Measurements from ENCODE around the gene MAP7D3. TPM values are rescaled to one million over a fixed set of nuclear protein-coding genes. Genes with fewer than 3 reads are reported as not detected.
A peak's percentile ranks its signal among the peaks of the same experiment; 100 is the strongest.

Gene MAP7D3
- total and polyA plus RNA-seq, 4 donors, result 7.7 to 13.7 (median 8.7) TPM

DNA sequence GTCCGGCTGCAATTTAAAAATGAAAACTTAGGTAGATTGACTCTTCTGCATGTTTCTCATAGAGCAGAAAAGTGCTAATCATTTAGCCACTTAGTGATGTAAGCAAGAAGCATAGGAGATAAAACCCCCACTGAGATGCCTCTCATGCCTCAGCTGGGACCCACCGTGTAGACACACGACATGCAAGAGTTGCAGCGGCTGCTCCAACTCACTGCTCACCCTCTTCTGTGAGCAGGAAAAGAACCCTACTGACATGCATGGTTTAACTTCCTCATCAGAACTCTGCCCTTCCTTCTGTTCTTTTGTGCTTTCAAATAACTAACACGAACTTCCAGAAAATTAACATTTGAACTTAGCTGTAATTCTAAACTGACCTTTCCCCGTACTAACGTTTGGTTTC is 41.0 kb downstream of the MAP7D3 start:
- Histone ChIP-seq H3K4me1 (ENCODE audit: control insufficient read depth, insufficient read depth, low read length) (peaks cover 16% of the 10 kb centered on the region), H3K27ac (ENCODE audit: low read depth, low read length) (no peak overlapping the region), H3K9me3 (ENCODE audit: control insufficient read depth, insufficient read depth, low read length) (no peaks in the 10 kb centered on the region), H3K27me3 (ENCODE audit: control insufficient read depth, insufficient read depth, low read length) (peaks cover 4% of the 10 kb centered on the region), H3K4me3 (ENCODE audit: low read depth, low read length) (no peak overlapping the region), H3K36me3 (ENCODE audit: control insufficient read depth, insufficient read depth, low read length) (peaks cover 33% of the 10 kb centered on the region)
- no peak for DNase-seq (ENCODE audit: low read depth in 4 of 6, low spot score in 6 of 6)
- 71% methylated on average over 4 of the region's 7 CpGs for WGBS (ENCODE audit: insufficient coverage)

DNA sequence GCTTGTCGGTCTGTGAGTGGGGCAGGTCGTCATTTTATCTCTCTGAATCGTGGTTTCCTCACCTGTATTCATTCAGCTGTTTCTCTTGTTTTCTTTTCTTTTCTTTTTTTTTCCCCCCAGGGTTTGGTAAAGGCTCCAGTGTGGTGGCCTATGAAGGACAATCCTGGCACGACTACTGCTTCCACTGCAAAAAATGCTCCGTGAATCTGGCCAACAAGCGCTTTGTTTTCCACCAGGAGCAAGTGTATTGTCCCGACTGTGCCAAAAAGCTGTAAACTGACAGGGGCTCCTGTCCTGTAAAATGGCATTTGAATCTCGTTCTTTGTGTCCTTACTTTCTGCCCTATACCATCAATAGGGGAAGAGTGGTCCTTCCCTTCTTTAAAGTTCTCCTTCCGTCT is 41.4 kb downstream of the MAP7D3 start:
- Histone ChIP-seq H3K9me3 (ENCODE audit: control insufficient read depth, insufficient read depth, low read length) (no peaks in the 10 kb centered on the region), H3K4me3 (ENCODE audit: low read depth, low read length) (no peak overlapping the region), H3K4me1 (ENCODE audit: control insufficient read depth, insufficient read depth, low read length) (peaks cover 16% of the 10 kb centered on the region), H3K27ac (ENCODE audit: low read depth, low read length) (no peak overlapping the region), H3K27me3 (ENCODE audit: control insufficient read depth, insufficient read depth, low read length) (peaks cover 4% of the 10 kb centered on the region), H3K36me3 (ENCODE audit: control insufficient read depth, insufficient read depth, low read length) (peaks cover 33% of the 10 kb centered on the region)
- WGBS (ENCODE audit: insufficient coverage), result 60% methylated on average over 7 of the region's 9 CpGs
- no peak for DNase-seq (ENCODE audit: low read depth in 4 of 6, low spot score in 6 of 6)

DNA sequence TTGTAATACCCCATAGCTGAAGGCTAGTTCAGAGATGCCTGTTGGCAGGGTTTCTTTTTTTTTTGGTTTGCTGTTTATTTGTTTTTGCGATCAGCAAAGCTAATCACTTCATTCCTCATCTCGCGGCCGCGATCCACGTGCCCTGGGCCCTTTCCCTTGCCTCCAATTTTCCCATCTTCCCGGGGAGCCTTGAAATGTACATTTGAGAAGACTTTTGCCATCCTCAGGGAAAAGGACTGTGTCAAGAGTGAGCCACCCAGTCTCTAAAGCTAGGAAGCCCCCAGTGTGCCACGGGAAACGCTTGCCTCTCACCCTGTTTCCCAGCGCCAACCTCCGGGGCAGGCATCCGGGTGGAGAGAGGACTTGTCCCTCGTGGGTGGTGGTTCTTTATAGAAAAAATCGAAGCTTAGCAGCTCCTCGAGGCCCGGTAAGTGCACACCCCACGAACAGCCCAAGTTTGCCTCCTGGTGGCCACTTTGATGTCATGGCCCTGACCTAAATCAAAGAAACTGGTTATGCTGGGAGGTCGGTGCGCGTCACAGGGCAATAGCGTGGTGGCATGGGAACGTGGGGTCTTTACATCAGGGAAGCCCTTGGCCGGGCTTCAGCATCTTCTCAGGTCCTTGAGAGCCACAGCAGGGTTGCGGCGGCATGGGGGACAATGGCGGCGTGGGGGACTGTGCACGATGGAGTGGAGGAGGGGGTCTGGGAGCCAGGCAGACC is 42.0 kb downstream of the MAP7D3 start:
- Histone ChIP-seq H3K4me3 (ENCODE audit: low read depth, low read length) (no peak overlapping the region), H3K27me3 (ENCODE audit: control insufficient read depth, insufficient read depth, low read length) (peaks cover 4% of the 10 kb centered on the region), H3K36me3 (ENCODE audit: control insufficient read depth, insufficient read depth, low read length) (peaks cover 33% of the 10 kb centered on the region), H3K4me1 (ENCODE audit: control insufficient read depth, insufficient read depth, low read length) (peaks cover 16% of the 10 kb centered on the region), H3K9me3 (ENCODE audit: control insufficient read depth, insufficient read depth, low read length) (no peaks in the 10 kb centered on the region), H3K27ac (ENCODE audit: low read depth, low read length) (no peak overlapping the region)
- peak in 2 of 6 donors; percentile 37 to 43 for DNase-seq (ENCODE audit: low read depth in 4 of 6, low spot score in 6 of 6)
- WGBS (ENCODE audit: insufficient coverage), result 45% methylated on average over 16 of the region's 28 CpGs

DNA sequence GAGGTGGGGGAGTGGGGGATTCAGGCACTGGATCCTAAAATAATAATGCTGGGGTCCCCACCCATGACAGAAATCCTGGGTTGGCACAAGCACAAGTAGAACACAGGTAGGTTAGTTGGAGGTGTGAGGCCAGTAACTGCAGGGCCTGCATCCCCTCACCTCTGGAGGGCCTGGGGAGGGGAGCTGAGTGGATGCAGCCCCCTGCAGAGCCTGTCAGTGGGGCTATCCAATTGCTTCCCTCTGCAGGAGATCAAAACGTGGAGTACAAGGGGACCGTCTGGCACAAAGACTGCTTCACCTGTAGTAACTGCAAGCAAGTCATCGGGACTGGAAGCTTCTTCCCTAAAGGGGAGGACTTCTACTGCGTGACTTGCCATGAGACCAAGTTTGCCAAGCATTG is 43.7 kb downstream of the MAP7D3 start:
- peaks cover 4% of the 10 kb centered on the region for H3K27me3 ChIP-seq (ENCODE audit: control insufficient read depth, insufficient read depth, low read length)
- peaks cover 33% of the 10 kb centered on the region for H3K36me3 ChIP-seq (ENCODE audit: control insufficient read depth, insufficient read depth, low read length)
- no peak overlapping the region for H3K27ac ChIP-seq (ENCODE audit: low read depth, low read length)
- no peak overlapping the region for H3K4me3 ChIP-seq (ENCODE audit: low read depth, low read length)
- 66% methylated on average over 4 of the region's 4 CpGs for WGBS (ENCODE audit: insufficient coverage)
- no peak for DNase-seq (ENCODE audit: low read depth in 4 of 6, low spot score in 6 of 6)
- no peaks in the 10 kb centered on the region for H3K9me3 ChIP-seq (ENCODE audit: control insufficient read depth, insufficient read depth, low read length)
- H3K4me1 ChIP-seq (ENCODE audit: control insufficient read depth, insufficient read depth, low read length), result peaks cover 16% of the 10 kb centered on the region

DNA sequence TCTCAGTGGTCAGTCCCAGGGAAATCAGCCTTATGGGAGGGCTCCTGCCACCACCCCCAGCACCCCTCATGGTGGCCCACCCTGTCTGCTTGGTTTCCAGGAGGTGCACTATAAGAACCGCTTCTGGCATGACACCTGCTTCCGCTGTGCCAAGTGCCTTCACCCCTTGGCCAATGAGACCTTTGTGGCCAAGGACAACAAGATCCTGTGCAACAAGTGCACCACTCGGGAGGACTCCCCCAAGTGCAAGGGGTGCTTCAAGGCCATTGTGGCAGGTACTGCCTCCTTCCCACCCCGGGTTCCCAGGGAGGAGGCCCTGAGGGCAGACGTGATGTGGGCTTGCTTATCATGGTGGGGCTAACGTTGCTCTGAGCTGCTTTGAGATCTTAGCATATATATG is 44.3 kb downstream of the MAP7D3 start:
- Histone ChIP-seq H3K4me1 (ENCODE audit: control insufficient read depth, insufficient read depth, low read length) (peaks cover 16% of the 10 kb centered on the region), H3K36me3 (ENCODE audit: control insufficient read depth, insufficient read depth, low read length) (peaks cover 32% of the 10 kb centered on the region), H3K27me3 (ENCODE audit: control insufficient read depth, insufficient read depth, low read length) (peaks cover 4% of the 10 kb centered on the region), H3K9me3 (ENCODE audit: control insufficient read depth, insufficient read depth, low read length) (no peaks in the 10 kb centered on the region), H3K4me3 (ENCODE audit: low read depth, low read length) (no peak overlapping the region), H3K27ac (ENCODE audit: low read depth, low read length) (no peak overlapping the region)
- WGBS (ENCODE audit: insufficient coverage), result 77% methylated on average over 3 of the region's 6 CpGs
- DNase-seq (ENCODE audit: low read depth in 4 of 6, low spot score in 6 of 6), result no peak

DNA sequence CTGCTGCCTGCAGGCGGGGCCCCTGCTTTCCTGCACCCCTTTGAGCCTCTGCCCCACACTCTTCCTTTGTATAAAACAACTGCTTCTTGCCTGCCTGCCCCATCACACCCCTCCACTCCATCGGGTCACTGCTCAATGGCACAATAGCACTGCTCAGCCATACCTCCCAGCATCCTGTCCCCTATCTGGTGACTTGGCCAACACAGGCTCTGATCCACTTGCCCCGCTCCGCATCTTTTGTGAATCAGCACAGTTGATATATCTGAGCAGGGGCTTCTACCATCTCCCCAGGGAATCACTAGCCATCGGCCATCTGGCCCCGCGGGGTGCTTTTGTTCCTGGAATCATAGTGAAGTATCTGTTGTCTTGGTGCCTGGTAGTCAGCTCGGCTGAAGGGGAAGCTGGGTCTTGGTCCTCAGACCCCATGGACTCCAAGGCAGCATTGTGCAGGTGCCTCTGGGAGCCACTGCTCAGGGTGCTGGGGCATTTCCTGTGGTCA is 45.3 kb downstream of the MAP7D3 start:
- WGBS (ENCODE audit: insufficient coverage), result 57% methylated on average over 8 of the region's 8 CpGs
- H3K4me3 ChIP-seq (ENCODE audit: low read depth, low read length), result no peak overlapping the region
- no peak for DNase-seq (ENCODE audit: low read depth in 4 of 6, low spot score in 6 of 6)
- peaks cover 27% of the 10 kb centered on the region for H3K36me3 ChIP-seq (ENCODE audit: control insufficient read depth, insufficient read depth, low read length)
- H3K9me3 ChIP-seq (ENCODE audit: control insufficient read depth, insufficient read depth, low read length), result no peaks in the 10 kb centered on the region
- H3K27me3 ChIP-seq (ENCODE audit: control insufficient read depth, insufficient read depth, low read length), result peaks cover 4% of the 10 kb centered on the region
- no peak overlapping the region for H3K27ac ChIP-seq (ENCODE audit: low read depth, low read length)
- peaks cover 16% of the 10 kb centered on the region for H3K4me1 ChIP-seq (ENCODE audit: control insufficient read depth, insufficient read depth, low read length)

DNA sequence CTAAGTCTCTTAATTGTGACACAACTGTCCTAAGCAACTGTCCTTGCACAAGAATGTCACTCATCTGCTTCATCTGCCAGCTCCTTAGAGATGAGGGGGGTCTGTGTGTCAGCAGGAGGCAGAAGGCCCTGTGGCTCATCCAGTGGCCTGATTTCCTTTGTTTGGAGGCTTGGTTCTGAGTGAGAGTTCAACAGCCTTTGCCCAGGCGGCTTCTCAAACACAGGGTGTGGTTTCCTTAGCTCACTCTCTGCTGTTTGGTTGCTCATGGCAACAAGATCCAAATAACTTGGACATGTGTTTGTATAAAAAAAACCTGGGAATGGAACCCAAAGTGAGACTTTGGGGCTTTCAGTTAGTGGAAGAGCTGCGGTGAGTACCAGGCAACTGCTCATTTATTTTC is 46.6 kb downstream of the MAP7D3 start:
- Histone ChIP-seq H3K9me3 (ENCODE audit: control insufficient read depth, insufficient read depth, low read length) (no peaks in the 10 kb centered on the region), H3K4me3 (ENCODE audit: low read depth, low read length) (no peak overlapping the region), H3K4me1 (ENCODE audit: control insufficient read depth, insufficient read depth, low read length) (peaks cover 16% of the 10 kb centered on the region), H3K27ac (ENCODE audit: low read depth, low read length) (no peak overlapping the region), H3K27me3 (ENCODE audit: control insufficient read depth, insufficient read depth, low read length) (peaks cover 4% of the 10 kb centered on the region), H3K36me3 (ENCODE audit: control insufficient read depth, insufficient read depth, low read length) (peaks cover 27% of the 10 kb centered on the region)
- 50% methylated on average over 1 of the region's 2 CpGs for WGBS (ENCODE audit: insufficient coverage)
- DNase-seq (ENCODE audit: low read depth in 4 of 6, low spot score in 6 of 6), result peak in 2 of 6 donors; percentile 9 to 50

DNA sequence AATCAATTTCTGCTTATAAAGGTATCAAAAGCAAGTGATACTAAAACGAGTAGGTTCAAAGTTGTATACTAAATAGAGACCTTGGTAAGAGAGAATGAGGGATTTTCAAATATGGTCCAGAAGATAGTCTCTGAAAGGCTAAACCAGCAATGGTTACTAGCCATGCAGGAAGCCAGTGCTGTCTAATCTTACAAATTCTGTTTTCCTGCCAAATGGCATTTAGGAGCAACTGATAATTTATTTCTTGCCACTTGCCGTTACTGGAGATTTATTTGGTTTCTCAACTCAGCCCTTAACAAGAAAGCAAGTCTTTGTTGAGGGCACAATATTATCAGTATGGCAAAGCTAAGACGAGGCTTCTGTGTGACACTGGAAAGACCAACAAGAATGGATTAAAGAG is 47.2 kb downstream of the MAP7D3 start:
- Histone ChIP-seq H3K27ac (ENCODE audit: low read depth, low read length) (no peak overlapping the region), H3K4me1 (ENCODE audit: control insufficient read depth, insufficient read depth, low read length) (peaks cover 16% of the 10 kb centered on the region), H3K9me3 (ENCODE audit: control insufficient read depth, insufficient read depth, low read length) (no peaks in the 10 kb centered on the region), H3K4me3 (ENCODE audit: low read depth, low read length) (no peak overlapping the region), H3K27me3 (ENCODE audit: control insufficient read depth, insufficient read depth, low read length) (peaks cover 4% of the 10 kb centered on the region), H3K36me3 (ENCODE audit: control insufficient read depth, insufficient read depth, low read length) (peaks cover 21% of the 10 kb centered on the region)
- WGBS (ENCODE audit: insufficient coverage), result 80% methylated on average over 1 of the region's 3 CpGs
- DNase-seq (ENCODE audit: low read depth in 4 of 6, low spot score in 6 of 6), result no peak

DNA sequence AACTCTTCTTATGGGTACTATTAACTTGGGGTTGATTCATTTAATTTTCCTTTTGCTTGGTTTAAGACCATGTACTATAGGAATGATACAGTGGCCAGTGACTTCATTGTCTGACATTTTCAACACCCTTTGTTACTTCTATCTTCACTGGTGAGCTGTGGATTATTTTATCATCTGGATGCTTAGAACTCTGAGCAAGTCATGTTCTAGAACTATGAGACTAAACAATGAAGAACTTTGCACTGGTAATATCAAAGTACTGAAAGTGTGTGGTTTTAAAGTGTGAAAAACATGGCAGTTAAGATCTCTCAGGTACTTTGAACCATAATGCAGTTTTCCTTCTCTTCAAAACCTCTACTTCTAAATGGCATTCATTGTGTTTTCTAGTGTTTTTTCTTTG is 47.8 kb downstream of the MAP7D3 start:
- no peaks in the 10 kb centered on the region for H3K9me3 ChIP-seq (ENCODE audit: control insufficient read depth, insufficient read depth, low read length)
- no peak overlapping the region for H3K27ac ChIP-seq (ENCODE audit: low read depth, low read length)
- peaks cover 16% of the 10 kb centered on the region for H3K4me1 ChIP-seq (ENCODE audit: control insufficient read depth, insufficient read depth, low read length)
- peaks cover 21% of the 10 kb centered on the region for H3K36me3 ChIP-seq (ENCODE audit: control insufficient read depth, insufficient read depth, low read length)
- H3K4me3 ChIP-seq (ENCODE audit: low read depth, low read length), result no peak overlapping the region
- peaks cover 4% of the 10 kb centered on the region for H3K27me3 ChIP-seq (ENCODE audit: control insufficient read depth, insufficient read depth, low read length)
- DNase-seq (ENCODE audit: low read depth in 4 of 6, low spot score in 6 of 6), result no peak

DNA sequence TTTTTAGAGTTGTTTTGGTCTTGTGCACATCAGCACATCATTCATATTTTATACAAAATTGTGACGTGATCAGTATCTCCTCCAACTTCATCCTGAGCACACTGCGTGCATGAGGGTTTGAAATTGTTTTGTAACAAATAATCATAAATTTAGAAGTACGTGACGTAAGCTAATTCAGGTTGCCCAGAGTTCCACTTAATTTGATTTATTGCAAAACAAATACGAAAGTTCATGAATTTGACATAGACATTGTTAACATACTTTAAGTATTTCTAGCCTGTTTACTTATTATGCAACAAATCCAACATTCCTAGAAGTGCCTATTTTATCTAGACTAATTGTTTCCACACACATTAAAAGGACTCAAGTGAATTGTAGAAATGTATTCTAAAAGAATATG is 48.3 kb downstream of the MAP7D3 start:
- Histone ChIP-seq H3K36me3 (ENCODE audit: control insufficient read depth, insufficient read depth, low read length) (peaks cover 18% of the 10 kb centered on the region), H3K27me3 (ENCODE audit: control insufficient read depth, insufficient read depth, low read length) (peaks cover 4% of the 10 kb centered on the region), H3K4me1 (ENCODE audit: control insufficient read depth, insufficient read depth, low read length) (peaks cover 16% of the 10 kb centered on the region), H3K4me3 (ENCODE audit: low read depth, low read length) (no peak overlapping the region), H3K27ac (ENCODE audit: low read depth, low read length) (no peak overlapping the region), H3K9me3 (ENCODE audit: control insufficient read depth, insufficient read depth, low read length) (no peaks in the 10 kb centered on the region)
- DNase-seq (ENCODE audit: low read depth in 4 of 6, low spot score in 6 of 6), result no peak
- no CpG with 5 or more reads among the region's 5 CpGs for WGBS (ENCODE audit: insufficient coverage)

Data from spinal cord (tissue), 10 donors.